H1 (cell line): ENCODE results near the gene MARK1. TPM values are rescaled to one million over a fixed set of nuclear protein-coding genes. Genes with fewer than 3 reads are reported as not detected.

Experiments used
- CTCF ChIA-PET: fragments of 300-600 bp; sonication (Branson Sonifier 250); formaldehyde crosslinking; loops from one replicate; lab custom pipeline; 2021; ENCODE audit not compliant: partially characterized antibody; lab: Charles Lee
- POLR2A ChIA-PET: fragments of 300-600 bp; sonication (Branson Sonifier 250); formaldehyde crosslinking; loops from one replicate; lab custom pipeline; 2021; ENCODE audit warnings: inconsistent platforms; ENCODE audit not compliant: partially characterized antibody; lab: Charles Lee
- DNase-seq, 2 experiments: peaks; one replicate each; pipeline versions ENCODE4 v3.0.0 to v3.0.0-alpha.2; 2010 to 2022; ENCODE audit warnings: low spot score in 2 of 2, low read depth in 1 of 2, mixed read lengths in 1 of 2
- FAIRE-seq: peaks from 2 replicates; lab custom pipeline; 2011; peaks lifted over from hg19 to GRCh38; lab: Jason Lieb, UNC
- H2AFZ ChIP-seq: 2 replicates; pipeline ENCODE4 v1.8.1; 2012; ENCODE audit warnings: low read length, inconsistent platforms
- H2AK5ac ChIP-seq: 2 replicates; pipeline ENCODE4 v1.6.1; 2013; ENCODE audit warnings: low read depth, low read length
- H2BK120ac ChIP-seq: replicated peaks from 2 replicates; pipeline ENCODE3; 2013; ENCODE audit warnings: low read depth, low read length, inconsistent platforms
- H2BK12ac ChIP-seq: 2 replicates; pipeline ENCODE4 v1.6.1; 2013; ENCODE audit warnings: low read depth, low read length
- H2BK15ac ChIP-seq: 2 replicates; pipeline ENCODE4 v1.6.1; 2013; ENCODE audit warnings: low read length
- H2BK20ac ChIP-seq: 2 replicates; pipeline ENCODE4 v1.6.1; 2013; ENCODE audit warnings: low read length
- H2BK5ac ChIP-seq: 2 replicates; pipeline ENCODE4 v1.6.1; 2013; ENCODE audit warnings: low read depth, low read length
- H3K14ac ChIP-seq: 2 replicates; pipeline ENCODE4 v1.6.1; 2013; ENCODE audit warnings: inconsistent platforms; ENCODE audit not compliant: insufficient read length
- H3K18ac ChIP-seq: 2 replicates; pipeline ENCODE4 v1.6.1; 2013; ENCODE audit warnings: low read length; ENCODE audit errors: extremely low read depth
- H3K23ac ChIP-seq: 2 replicates; pipeline ENCODE4 v1.6.1; 2013; ENCODE audit warnings: inconsistent platforms; ENCODE audit not compliant: insufficient read length
- H3K23me2 ChIP-seq: 2 replicates; pipeline ENCODE4 v1.6.1; 2013; ENCODE audit warnings: low read depth, low read length
- H3K27ac ChIP-seq: 2 replicates; pipeline ENCODE4 v1.6.1; 2011; ENCODE audit warnings: low read depth, low read length, inconsistent platforms
- H3K27me3 ChIP-seq, 4 experiments: replicated peaks in 1 of 4; 1 replicate in 1 of 4; 2 replicates in 3 of 4; pipeline versions ENCODE4 v1.6.1 to v1.8.1; 2011 to 2013; ENCODE audit warnings: low read length in 3 of 4, mild to moderate bottlenecking in 3 of 4, inconsistent platforms in 2 of 4, mixed read lengths in 2 of 4, moderate library complexity in 1 of 4; ENCODE audit not compliant: control insufficient read depth in 3 of 4, insufficient read depth in 3 of 4; ENCODE audit errors: extremely low read depth in 1 of 4
- H3K36me3 ChIP-seq, 4 experiments: 2 replicates each; pipeline versions ENCODE4 v1.6.1 to v1.8.1; 2011 to 2013; ENCODE audit warnings: mild to moderate bottlenecking in 4 of 4, low read length in 3 of 4, moderate library complexity in 2 of 4, control low read depth in 1 of 4, inconsistent platforms in 1 of 4; ENCODE audit not compliant: insufficient read depth in 4 of 4, control insufficient read depth in 2 of 4
- H3K4ac ChIP-seq: replicated peaks from 2 replicates; pipeline ENCODE3; 2013; ENCODE audit warnings: low read length, low read depth, mixed read lengths, inconsistent platforms; ENCODE audit not compliant: insufficient read length
- H3K4me1 ChIP-seq, 4 experiments: replicated peaks in 1 of 4; 1 replicate in 1 of 4; 2 replicates in 3 of 4; pipeline versions ENCODE4 v1.6.1 to v1.8.1; 2011 to 2013; ENCODE audit warnings: low read length in 3 of 4, inconsistent platforms in 2 of 4, mixed read lengths in 1 of 4; ENCODE audit not compliant: insufficient read depth in 4 of 4, control insufficient read depth in 3 of 4
- H3K4me2 ChIP-seq, 2 experiments: 2 replicates each; pipeline versions ENCODE4 v1.6.1 to v1.8.1; 2011 to 2013; ENCODE audit warnings: low read depth in 2 of 2, low read length in 2 of 2, control low read depth in 1 of 2, inconsistent platforms in 1 of 2, mild to moderate bottlenecking in 1 of 2; ENCODE audit not compliant: insufficient read depth in 1 of 2
- H3K4me3 ChIP-seq, 4 experiments: fragments of 200-600, 300-600 bp in 1 of 4; sonication (generic), shearing (Covaris generic), sonication (Bioruptor Twin) in 1 of 4; 2 replicates each; pipeline versions ENCODE4 v1.5.1 to v1.8.1; 2011 to 2016; ENCODE audit warnings: low read length in 4 of 4, low read depth in 3 of 4, control low read depth in 2 of 4, inconsistent platforms in 2 of 4, mild to moderate bottlenecking in 2 of 4, mixed read lengths in 1 of 4, moderate library complexity in 1 of 4; ENCODE audit not compliant: insufficient read depth in 2 of 4; ENCODE audit errors: extremely low read depth in 1 of 4
- H3K56ac ChIP-seq: replicated peaks from 2 replicates; pipeline ENCODE3; 2013; ENCODE audit warnings: low read depth, mild to moderate bottlenecking, mixed read lengths, low read length, inconsistent platforms; ENCODE audit not compliant: insufficient read length
- H3K79me1 ChIP-seq: 2 replicates; pipeline ENCODE4 v1.6.1; 2013; ENCODE audit warnings: low read depth, low read length, control low read depth
- H3K79me2 ChIP-seq, 2 experiments: 2 replicates each; pipeline versions ENCODE4 v1.6.1 to v1.8.1; 2012 to 2013; ENCODE audit warnings: low read length in 2 of 2, mild to moderate bottlenecking in 2 of 2, inconsistent platforms in 1 of 2; ENCODE audit not compliant: insufficient read depth in 2 of 2, control insufficient read depth in 1 of 2
- H3K9ac ChIP-seq, 4 experiments: replicated peaks in 1 of 4; 1 replicate in 1 of 4; 2 replicates in 3 of 4; pipeline versions ENCODE4 v1.6.1 to v1.8.1; 2011 to 2013; ENCODE audit warnings: low read depth in 3 of 4, low read length in 3 of 4, control low read depth in 2 of 4, mild to moderate bottlenecking in 2 of 4, moderate library complexity in 2 of 4, inconsistent platforms in 1 of 4; ENCODE audit errors: extremely low read depth in 1 of 4
- H3K9me3 ChIP-seq, 2 experiments: 2 replicates each; pipeline versions ENCODE4 v1.6.1 to v1.8.1; 2012 to 2013; ENCODE audit warnings: mild to moderate bottlenecking in 2 of 2, moderate library complexity in 2 of 2, control low read depth in 1 of 2, inconsistent platforms in 1 of 2, low read depth in 1 of 2, low read length in 1 of 2, mixed read lengths in 1 of 2; ENCODE audit not compliant: insufficient read depth in 2 of 2
- H4K20me1 ChIP-seq, 2 experiments: replicated peaks in 1 of 2; 2 replicates each; pipeline versions ENCODE3 to v1.8.1; 2011 to 2013; ENCODE audit warnings: inconsistent platforms in 2 of 2, low read length in 2 of 2, mild to moderate bottlenecking in 1 of 2; ENCODE audit not compliant: insufficient read depth in 2 of 2, control insufficient read depth in 1 of 2
- H4K5ac ChIP-seq: 2 replicates; pipeline ENCODE4 v1.6.1; 2013; ENCODE audit warnings: low read length, low read depth, mixed read lengths, inconsistent platforms; ENCODE audit not compliant: insufficient read length
- H4K8ac ChIP-seq: 2 replicates; pipeline ENCODE4 v1.8.0; 2013; ENCODE audit warnings: mild to moderate bottlenecking, moderate library complexity, low read length, inconsistent platforms; ENCODE audit not compliant: insufficient read depth; ENCODE audit errors: extremely low read depth
- H4K91ac ChIP-seq: replicated peaks from 2 replicates; pipeline ENCODE3; 2013; ENCODE audit warnings: low read length, mixed read lengths, inconsistent platforms; ENCODE audit not compliant: insufficient read length
- ASH2L ChIP-seq: fragments of 200-600, 300-600 bp; sonication (generic); IDR thresholded peaks from one replicate; pipeline ENCODE4 v1.7.1; 2017; ENCODE audit warnings: low read length
- BACH1 ChIP-seq: IDR thresholded peaks from 2 replicates; pipeline ENCODE4 v1.6.1; 2012; ENCODE audit warnings: low read length, improper control_type of control experiment
- JUND ChIP-seq: IDR thresholded peaks from 2 replicates; pipeline ENCODE4 v1.6.1; 2011; ENCODE audit warnings: mild to moderate bottlenecking, improper control_type of control experiment, low read length
- KDM1A ChIP-seq: fragments of 200-600, 300-600 bp; sonication (generic); IDR thresholded peaks from 2 replicates; pipeline ENCODE4 v1.7.1; 2016; ENCODE audit warnings: mild to moderate bottlenecking, low read length, borderline replicate concordance
- PHF8 ChIP-seq: fragments of 200-600 bp; sonication (generic); conservative IDR thresholded peaks from 2 replicates; pipeline ENCODE4 v1.7.1; 2012; ENCODE audit warnings: low read depth, mild to moderate bottlenecking, inconsistent platforms, low read length, moderate library complexity
- POLR2AphosphoS5 ChIP-seq: IDR thresholded peaks from 2 replicates; pipeline ENCODE4 v1.6.1; 2011; ENCODE audit warnings: low read depth, low read length
- SIX5 ChIP-seq: IDR thresholded peaks from 2 replicates; pipeline ENCODE4 v1.6.1; 2011; ENCODE audit warnings: mild to moderate bottlenecking, low read depth, low read length
- TCF12 ChIP-seq: IDR thresholded peaks from 2 replicates; pipeline ENCODE4 v1.6.1; 2011; ENCODE audit warnings: low read depth, mild to moderate bottlenecking, low read length
- YY1 ChIP-seq: IDR thresholded peaks from 2 replicates; pipeline ENCODE4 v1.6.1; 2011; ENCODE audit warnings: low read depth, mild to moderate bottlenecking, low read length
- WGBS, 2 experiments: shearing (Covaris generic) in 1 of 2; methylation state at CpG; one replicate each; pipeline versions ENCODE4 v1.1.6 to v1.1.7; 2013 to 2015; ENCODE audit warnings: low lambda C conversion rate in 2 of 2, mixed read lengths in 2 of 2, inconsistent platforms in 1 of 2, low coverage in 1 of 2, missing lambda C conversion rate in 1 of 2; ENCODE audit not compliant: insufficient replicate concordance in 2 of 2, insufficient coverage in 1 of 2, insufficient read length in 1 of 2; ENCODE audit errors: extremely low coverage in 1 of 2, missing lambda C conversion rate in 1 of 2; 5-methylcytosine and 5-hydroxymethylcytosine counted together
- polyA plus RNA-seq, 7 experiments: library from polyadenylated mRNA; depleted of rRNA in 3 of 7; stranded (reverse) in 5 of 7; unstranded in 2 of 7; fragments of >200 nt in 5 of 7; fragments of 200-250 nt in 2 of 7; gene quantifications; 1 replicate in 5 of 7; 2 replicates in 1 of 7; 4 replicates in 1 of 7; pipeline versions ENCODE4 v1.2.1 to v1.2.3, GENCODE V29; 2011 to 2013; ENCODE audit warnings: missing spikeins in 2 of 7, mixed read lengths in 2 of 7
- total RNA-seq: library from RNA; stranded (reverse); fragmentation: NEBNext Ultra II Directional; extraction: Animal tissue kit (Norgen Biotek cat#: 25700); gene quantifications from 2 replicates; pipeline ENCODE4 v1.2.1, GENCODE V29; 2021
- TF ChIP-seq, protein P1 (sequence below), 3 experiments: IDR thresholded peaks; 1 replicate in 2 of 3; 2 replicates in 1 of 3; pipeline versions ENCODE4 v1.5.1 to v1.6.1; 2011; ENCODE audit warnings: low read length in 3 of 3, mild to moderate bottlenecking in 3 of 3, inconsistent platforms in 2 of 3, low read depth in 1 of 3, moderate library complexity in 1 of 3; ENCODE audit not compliant: insufficient read depth in 1 of 3; ENCODE audit errors: control extremely low read depth in 1 of 3
- TF ChIP-seq, protein P2 (sequence below): IDR thresholded peaks from 2 replicates; pipeline ENCODE4 v1.6.1; 2012; ENCODE audit warnings: inconsistent platforms

The MARK1 gene
- total and polyA plus RNA-seq, 2 of the 8 experiments (the other 6 are each of a cell fraction or from before 2014, with no cell fraction given) = 5.5 to 20.5 TPM

DNA sequence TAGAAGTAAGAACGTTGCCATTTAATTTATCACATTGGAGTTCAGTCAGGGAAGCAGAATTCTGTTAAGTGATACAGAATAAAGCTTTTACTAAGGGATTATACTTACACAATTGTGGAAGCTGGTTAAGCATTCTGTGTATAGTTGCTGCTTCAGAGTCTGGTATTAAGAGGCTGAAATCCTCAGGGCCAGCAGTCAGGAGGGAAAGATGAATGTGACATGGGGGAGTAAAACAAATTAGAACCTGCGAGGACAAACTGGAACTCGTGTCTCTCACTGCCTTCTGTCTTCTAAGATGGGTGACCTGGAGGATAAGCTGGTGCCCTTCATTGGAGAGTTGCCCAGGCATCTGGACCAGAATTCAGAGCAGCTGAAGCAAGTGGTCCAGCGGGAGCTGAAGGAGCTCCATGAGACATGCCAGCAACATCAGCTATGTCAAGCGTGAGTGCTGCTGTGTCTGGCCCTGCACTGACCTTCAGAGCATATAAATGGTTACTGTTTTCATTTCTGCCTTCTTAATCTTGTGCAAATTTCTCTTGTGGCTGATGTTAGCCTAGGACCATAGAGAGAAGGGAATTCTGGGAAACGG is 23.0 kb downstream of the MARK1 start:
- Histone ChIP-seq H3K79me1 (peaks cover 8% of the 10 kb centered on the region), H3K4me2 (no peak overlapping the region), H2AFZ (no peak overlapping the region), H3K4me3 (no peak overlapping the region), H4K91ac (no peak overlapping the region), H3K4ac (no peak overlapping the region), H4K20me1 (peaks cover 3 to 4% of the 10 kb centered on the region in 2 experiments), H3K23ac (no peak overlapping the region), H2BK12ac (no peak overlapping the region), H3K27me3 (no peaks in the 10 kb centered on the region), H3K23me2 (no peaks in the 10 kb centered on the region), H3K79me2 (peaks cover 6 to 88% of the 10 kb centered on the region in 2 experiments), H3K9ac (no peak overlapping the region), H2BK5ac (no peak overlapping the region), H4K5ac (no peak overlapping the region), H3K36me3 (peaks cover 0 to 2% (median 0%) of the 10 kb centered on the region in 4 experiments; a peak in 2 of 8 replicates), H2AK5ac (no peak overlapping the region), H3K14ac (no peak overlapping the region), H3K9me3 (no peaks in the 10 kb centered on the region; a peak in 1 of 4 replicates), H4K8ac (no peak overlapping the region), H3K27ac (no peak overlapping the region), H2BK15ac (no peak overlapping the region), H3K18ac (no peak overlapping the region), H2BK120ac (no peak overlapping the region), H3K56ac (no peak overlapping the region), H2BK20ac (no peak overlapping the region), H3K4me1 (peaks cover 0 to under 1% (median 0%) of the 10 kb centered on the region in 4 experiments; a peak in 2 of 7 replicates)
- no peak for DNase-seq
- POLR2A ChIA-PET = no interaction called here
- FAIRE-seq = no peak
- CTCF ChIA-PET = interaction anchor here (0.5 to 3.2 kb wide), 5 partner anchors 10 to 253 kb away, joined by 3 to 13 read pairs (median 3); no protein-coding TSS in a partner anchor
- WGBS, 2 experiments = 81% methylated on average over 6 of the region's 6 CpGs; no CpG with 5 or more reads in 1 of the 2 experiments
- TF ChIP-seq BACH1 (no peak), JUND (no peak), YY1 (no peak), SIX5 (no peak), TCF12 (no peak), POLR2AphosphoS5 (no peak), ASH2L (no peak), PHF8 (no peak), KDM1A (no peak)
- TF ChIP-seq, protein P1, sequence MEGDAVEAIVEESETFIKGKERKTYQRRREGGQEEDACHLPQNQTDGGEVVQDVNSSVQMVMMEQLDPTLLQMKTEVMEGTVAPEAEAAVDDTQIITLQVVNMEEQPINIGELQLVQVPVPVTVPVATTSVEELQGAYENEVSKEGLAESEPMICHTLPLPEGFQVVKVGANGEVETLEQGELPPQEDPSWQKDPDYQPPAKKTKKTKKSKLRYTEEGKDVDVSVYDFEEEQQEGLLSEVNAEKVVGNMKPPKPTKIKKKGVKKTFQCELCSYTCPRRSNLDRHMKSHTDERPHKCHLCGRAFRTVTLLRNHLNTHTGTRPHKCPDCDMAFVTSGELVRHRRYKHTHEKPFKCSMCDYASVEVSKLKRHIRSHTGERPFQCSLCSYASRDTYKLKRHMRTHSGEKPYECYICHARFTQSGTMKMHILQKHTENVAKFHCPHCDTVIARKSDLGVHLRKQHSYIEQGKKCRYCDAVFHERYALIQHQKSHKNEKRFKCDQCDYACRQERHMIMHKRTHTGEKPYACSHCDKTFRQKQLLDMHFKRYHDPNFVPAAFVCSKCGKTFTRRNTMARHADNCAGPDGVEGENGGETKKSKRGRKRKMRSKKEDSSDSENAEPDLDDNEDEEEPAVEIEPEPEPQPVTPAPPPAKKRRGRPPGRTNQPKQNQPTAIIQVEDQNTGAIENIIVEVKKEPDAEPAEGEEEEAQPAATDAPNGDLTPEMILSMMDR (IDR thresholded peaks at IDR 0.05; ENCODE audit: control extremely low read depth in 1 of 3, insufficient read depth in 1 of 3, low read depth in 1 of 3, low read length in 3 of 3) = no peak
- TF ChIP-seq, protein P2, sequence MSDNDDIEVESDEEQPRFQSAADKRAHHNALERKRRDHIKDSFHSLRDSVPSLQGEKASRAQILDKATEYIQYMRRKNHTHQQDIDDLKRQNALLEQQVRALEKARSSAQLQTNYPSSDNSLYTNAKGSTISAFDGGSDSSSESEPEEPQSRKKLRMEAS = no peak
